Upper lobe of left lung (tissue), 4 donors: Measurements from ENCODE around the gene SHC2.

Source experiments
- EP300 ChIP-seq, 4 donors: sonication (generic); formaldehyde crosslinking; IDR thresholded peaks; one replicate each; pipeline ENCODE4 v1.5.1; 2017; ENCODE audit warnings: antibody characterized with exemption in 4 of 4, control low read depth in 2 of 4
- POLR2A ChIP-seq, 4 donors: fragments of 450-650 bp; IDR thresholded peaks; one replicate each; pipeline ENCODE4 v1.5.1; 2016 to 2017; ENCODE audit warnings: antibody characterized with exemption in 4 of 4, mild to moderate bottlenecking in 2 of 4
- POLR2AphosphoS5 ChIP-seq, 2 donors: sonication (generic); formaldehyde crosslinking; IDR thresholded peaks; one replicate each; pipeline ENCODE4 v1.5.1; 2017; ENCODE audit warnings: antibody characterized with exemption in 2 of 2
- TF ChIP-seq, protein P1 (sequence below), 6 experiments: fragments of 450-650 bp in 4 of 6; fragments of 200-600 bp in 2 of 6; sonication (generic) in 2 of 6; IDR thresholded peaks; one replicate each; pipeline ENCODE4 v1.5.1; 2016 to 2019; ENCODE audit warnings: antibody characterized with exemption in 6 of 6

DNA sequence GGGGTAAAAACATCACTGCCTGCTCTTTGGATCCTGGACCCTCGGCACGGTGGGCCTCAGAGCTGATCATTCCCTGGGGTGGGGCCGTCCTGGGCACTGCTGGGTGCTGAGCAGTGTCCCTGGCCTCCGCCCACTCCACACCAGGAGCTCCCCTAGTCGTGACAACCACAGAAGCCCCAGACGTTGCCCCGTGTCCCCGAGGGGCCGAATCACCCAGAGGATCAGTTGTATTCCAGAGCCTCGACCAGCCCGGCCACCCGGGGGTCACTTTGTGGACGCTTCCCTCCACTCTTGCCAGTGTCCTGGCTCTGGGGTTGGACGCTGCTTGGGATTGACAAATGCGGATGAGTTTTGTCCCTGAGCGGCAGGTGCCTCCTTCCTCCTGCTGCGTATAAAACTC, 62.1 kb downstream of the SHC2 start:
- TF ChIP-seq POLR2A (IDR thresholded peaks at IDR 0.05) (no peak), POLR2AphosphoS5 (IDR thresholded peaks at IDR 0.05) (no peak), EP300 (IDR thresholded peaks at IDR 0.05) (no peak)
- TF ChIP-seq, protein P1, sequence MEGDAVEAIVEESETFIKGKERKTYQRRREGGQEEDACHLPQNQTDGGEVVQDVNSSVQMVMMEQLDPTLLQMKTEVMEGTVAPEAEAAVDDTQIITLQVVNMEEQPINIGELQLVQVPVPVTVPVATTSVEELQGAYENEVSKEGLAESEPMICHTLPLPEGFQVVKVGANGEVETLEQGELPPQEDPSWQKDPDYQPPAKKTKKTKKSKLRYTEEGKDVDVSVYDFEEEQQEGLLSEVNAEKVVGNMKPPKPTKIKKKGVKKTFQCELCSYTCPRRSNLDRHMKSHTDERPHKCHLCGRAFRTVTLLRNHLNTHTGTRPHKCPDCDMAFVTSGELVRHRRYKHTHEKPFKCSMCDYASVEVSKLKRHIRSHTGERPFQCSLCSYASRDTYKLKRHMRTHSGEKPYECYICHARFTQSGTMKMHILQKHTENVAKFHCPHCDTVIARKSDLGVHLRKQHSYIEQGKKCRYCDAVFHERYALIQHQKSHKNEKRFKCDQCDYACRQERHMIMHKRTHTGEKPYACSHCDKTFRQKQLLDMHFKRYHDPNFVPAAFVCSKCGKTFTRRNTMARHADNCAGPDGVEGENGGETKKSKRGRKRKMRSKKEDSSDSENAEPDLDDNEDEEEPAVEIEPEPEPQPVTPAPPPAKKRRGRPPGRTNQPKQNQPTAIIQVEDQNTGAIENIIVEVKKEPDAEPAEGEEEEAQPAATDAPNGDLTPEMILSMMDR (IDR thresholded peaks at IDR 0.05) = no peak
